Mesenchymal stem cell (in vitro differentiated cells and primary cell): ENCODE data around the gene CFAP119.

Source experiments
- DNase-seq: peaks from one replicate; pipeline ENCODE4 v3.0.0-alpha.2; 2013
- H2AFZ ChIP-seq: one replicate; pipeline ENCODE4 v1.6.1; 2013; ENCODE audit warnings: low read depth, mild to moderate bottlenecking, control low read depth, inconsistent platforms, low read length, moderate library complexity
- H2AK5ac ChIP-seq: 2 replicates; pipeline ENCODE4 v1.6.1; 2013; ENCODE audit warnings: low read length, moderate library complexity, mild to moderate bottlenecking, inconsistent platforms; ENCODE audit not compliant: severe bottlenecking
- H2BK120ac ChIP-seq: one replicate; pipeline ENCODE4 v1.6.1; 2013; ENCODE audit warnings: low read depth, mild to moderate bottlenecking, inconsistent platforms, low read length, moderate library complexity
- H2BK12ac ChIP-seq, 2 experiments: one replicate each; pipeline ENCODE4 v1.6.1; 2013; ENCODE audit warnings: inconsistent platforms in 2 of 2, low read length in 2 of 2, mild to moderate bottlenecking in 2 of 2, moderate library complexity in 2 of 2, control low read depth in 1 of 2
- H2BK15ac ChIP-seq: one replicate; pipeline ENCODE4 v1.6.1; 2013; ENCODE audit warnings: mild to moderate bottlenecking, low read depth, inconsistent platforms; ENCODE audit not compliant: poor library complexity, severe bottlenecking
- H2BK5ac ChIP-seq: 2 replicates; pipeline ENCODE4 v1.6.1; 2013; ENCODE audit warnings: low read depth, mild to moderate bottlenecking, low read length, control low read depth, inconsistent platforms; ENCODE audit not compliant: poor library complexity, severe bottlenecking
- H3K14ac ChIP-seq, 2 experiments: one replicate each; pipeline ENCODE4 v1.6.1; 2013; ENCODE audit warnings: inconsistent platforms in 2 of 2, low read length in 2 of 2, control low read depth in 1 of 2, mild to moderate bottlenecking in 1 of 2, moderate library complexity in 1 of 2
- H3K18ac ChIP-seq, 2 experiments: one replicate each; pipeline ENCODE4 v1.6.1; 2013; ENCODE audit warnings: inconsistent platforms in 2 of 2, low read length in 2 of 2, control low read depth in 1 of 2, low read depth in 1 of 2, mild to moderate bottlenecking in 1 of 2
- H3K23ac ChIP-seq, 2 experiments: one replicate each; pipeline ENCODE4 v1.6.1; 2013; ENCODE audit warnings: inconsistent platforms in 2 of 2, low read length in 2 of 2, mild to moderate bottlenecking in 2 of 2, moderate library complexity in 2 of 2, control low read depth in 1 of 2
- H3K27ac ChIP-seq: 2 replicates; pipeline ENCODE4 v1.5.1; 2013; ENCODE audit warnings: mild to moderate bottlenecking, moderate library complexity, low read length, control low read depth, inconsistent platforms; ENCODE audit not compliant: poor library complexity, severe bottlenecking
- H3K27me3 ChIP-seq, 2 experiments: 2 replicates each; pipeline versions ENCODE4 v1.6.1 to v1.7.0; 2013; ENCODE audit warnings: low read length in 2 of 2, mild to moderate bottlenecking in 2 of 2, moderate library complexity in 2 of 2, control low read depth in 1 of 2, inconsistent platforms in 1 of 2; ENCODE audit not compliant: control insufficient read depth in 1 of 2, insufficient read depth in 1 of 2
- H3K36me3 ChIP-seq, 2 experiments: 2 replicates each; pipeline versions ENCODE4 v1.6.1 to v1.7.0; 2013; ENCODE audit warnings: low read length in 2 of 2, control low read depth in 1 of 2, inconsistent platforms in 1 of 2, low read depth in 1 of 2, mild to moderate bottlenecking in 1 of 2; ENCODE audit not compliant: insufficient read depth in 2 of 2, control insufficient read depth in 1 of 2
- H3K4ac ChIP-seq, 2 experiments: one replicate each; pipeline ENCODE4 v1.6.1; 2013; ENCODE audit warnings: inconsistent platforms in 2 of 2, low read length in 2 of 2, mild to moderate bottlenecking in 2 of 2, moderate library complexity in 2 of 2, control low read depth in 1 of 2, low read depth in 1 of 2
- H3K4me1 ChIP-seq: 2 replicates; pipeline ENCODE4 v1.6.1; 2013; ENCODE audit warnings: low read depth, low read length, control low read depth; ENCODE audit not compliant: control insufficient read depth, insufficient read depth
- H3K4me2 ChIP-seq: 2 replicates; pipeline ENCODE4 v1.6.1; 2013; ENCODE audit warnings: low read length, mild to moderate bottlenecking, inconsistent platforms; ENCODE audit not compliant: poor library complexity, severe bottlenecking
- H3K4me3 ChIP-seq, 2 experiments: 2 replicates each; pipeline versions ENCODE4 v1.5.1 to v1.7.0; 2013; ENCODE audit warnings: low read length in 2 of 2, mild to moderate bottlenecking in 2 of 2, control low read depth in 1 of 2, low read depth in 1 of 2; ENCODE audit not compliant: insufficient read depth in 1 of 2
- H3K79me1 ChIP-seq: replicated peaks from 2 replicates; pipeline ENCODE4 v1.6.1; 2013; ENCODE audit warnings: mild to moderate bottlenecking, control low read depth, low read length, inconsistent platforms; ENCODE audit not compliant: poor library complexity, severe bottlenecking
- H3K9ac ChIP-seq: 2 replicates; pipeline ENCODE4 v1.7.0; 2013; ENCODE audit warnings: mild to moderate bottlenecking, low read length, moderate library complexity
- H3K9me3 ChIP-seq: 2 replicates; pipeline ENCODE4 v1.7.0; 2013; ENCODE audit warnings: mild to moderate bottlenecking, low read length; ENCODE audit not compliant: control insufficient read depth
- H4K8ac ChIP-seq: one replicate; pipeline ENCODE4 v1.6.1; 2013; ENCODE audit warnings: inconsistent platforms, mild to moderate bottlenecking, low read length, moderate library complexity
- H4K91ac ChIP-seq: one replicate; pipeline ENCODE4 v1.6.1; 2013; ENCODE audit warnings: mild to moderate bottlenecking, low read length, inconsistent platforms
- WGBS: methylation state at CpG from one replicate; pipeline ENCODE4 v1.1.7; 2013; ENCODE audit warnings: mixed read lengths; 5-methylcytosine and 5-hydroxymethylcytosine counted together

CFAP119 gene

GRCh38 chr16:30794634-30795033 lies 32.8 kb upstream of the CFAP119 start:
- H3K27me3 ChIP-seq: peaks cover 0 to 4% of the 10 kb centered on the region in 2 experiments
- no peak overlapping the region for H2BK120ac ChIP-seq
- no peak for DNase-seq
- 95% methylated on average over 3 of the region's 3 CpGs for WGBS
- no peak overlapping the region for H3K14ac ChIP-seq
- H4K8ac ChIP-seq: no peak overlapping the region
- no peaks in the 10 kb centered on the region for H3K9me3 ChIP-seq
- no peaks in the 10 kb centered on the region for H3K79me1 ChIP-seq
- no peaks in the 10 kb centered on the region for H3K4me1 ChIP-seq
- no peak overlapping the region for H3K4me2 ChIP-seq
- no peak overlapping the region for H2BK12ac ChIP-seq
- H3K36me3 ChIP-seq: no peaks in the 10 kb centered on the region
- H3K4ac ChIP-seq: no peak overlapping the region
- H3K9ac ChIP-seq: no peak overlapping the region
- no peak overlapping the region for H3K4me3 ChIP-seq
- H2BK5ac ChIP-seq: no peak overlapping the region
- H2BK15ac ChIP-seq: no peak overlapping the region
- H3K23ac ChIP-seq: no peak overlapping the region
- H3K27ac ChIP-seq: no peak overlapping the region
- no peak overlapping the region for H3K18ac ChIP-seq
- H2AFZ ChIP-seq: no peak overlapping the region
- H2AK5ac ChIP-seq: no peak overlapping the region
- H4K91ac ChIP-seq: no peak overlapping the region

GRCh38 chr16:30793508-30794069 lies 31.7 kb upstream of the CFAP119 start:
- Histone ChIP-seq H3K18ac (no peak overlapping the region), H4K8ac (no peak overlapping the region), H3K4ac (no peak overlapping the region), H3K14ac (peak overlapping the region in 1 of 2 experiments; percentile 71), H3K27me3 (peaks cover 0 to 4% of the 10 kb centered on the region in 2 experiments), H3K4me3 (no peak overlapping the region), H2BK5ac (no peak overlapping the region), H3K23ac (no peak overlapping the region), H3K9me3 (no peaks in the 10 kb centered on the region), H3K36me3 (no peaks in the 10 kb centered on the region), H3K9ac (no peak overlapping the region), H2AK5ac (no peak overlapping the region), H2BK15ac (no peak overlapping the region), H3K79me1 (no peaks in the 10 kb centered on the region), H2BK12ac (no peak overlapping the region), H3K4me2 (no peak overlapping the region), H4K91ac (no peak overlapping the region), H3K27ac (no peak overlapping the region), H3K4me1 (no peaks in the 10 kb centered on the region), H2BK120ac (no peak overlapping the region), H2AFZ (no peak overlapping the region)
- DNase-seq: no peak
- 84% methylated on average over 7 of the region's 7 CpGs for WGBS

- peak overlapping the region; percentile 62 to 71 for H3K18ac ChIP-seq
- peaks cover 9 to 27% of the 10 kb centered on the region in 2 experiments for H3K36me3 ChIP-seq
- no peak for DNase-seq
- WGBS: 67% methylated on average over 11 of the region's 11 CpGs
- H3K9ac ChIP-seq: peak overlapping the region; percentile 93
- H3K4me2 ChIP-seq: peak overlapping the region; percentile 73
- no peak overlapping the region for H3K27ac ChIP-seq
- no peak overlapping the region for H2BK5ac ChIP-seq
- peak overlapping the region; percentile 54 for H2BK120ac ChIP-seq
- H4K91ac ChIP-seq: peak overlapping the region; percentile 79
- H3K23ac ChIP-seq: no peak overlapping the region
- H2BK15ac ChIP-seq: no peak overlapping the region
- peaks cover 11% of the 10 kb centered on the region for H3K4me1 ChIP-seq
- no peak overlapping the region for H2AK5ac ChIP-seq
- H3K9me3 ChIP-seq: no peaks in the 10 kb centered on the region
- H3K27me3 ChIP-seq: no peaks in the 10 kb centered on the region
- peak overlapping the region; percentile 92 for H4K8ac ChIP-seq
- peak overlapping the region; percentile 74 for H2AFZ ChIP-seq
- peak overlapping the region; percentile 67 to 91 for H3K4me3 ChIP-seq
- H2BK12ac ChIP-seq: no peak overlapping the region
- H3K4ac ChIP-seq: peak overlapping the region; percentile 84 to 88
- H3K79me1 ChIP-seq: peaks cover 14% of the 10 kb centered on the region
- no peak overlapping the region for H3K14ac ChIP-seq
Measured at GRCh38 chr16:30787613-30788378, 25.9 kb upstream of the CFAP119 start.

DNA sequence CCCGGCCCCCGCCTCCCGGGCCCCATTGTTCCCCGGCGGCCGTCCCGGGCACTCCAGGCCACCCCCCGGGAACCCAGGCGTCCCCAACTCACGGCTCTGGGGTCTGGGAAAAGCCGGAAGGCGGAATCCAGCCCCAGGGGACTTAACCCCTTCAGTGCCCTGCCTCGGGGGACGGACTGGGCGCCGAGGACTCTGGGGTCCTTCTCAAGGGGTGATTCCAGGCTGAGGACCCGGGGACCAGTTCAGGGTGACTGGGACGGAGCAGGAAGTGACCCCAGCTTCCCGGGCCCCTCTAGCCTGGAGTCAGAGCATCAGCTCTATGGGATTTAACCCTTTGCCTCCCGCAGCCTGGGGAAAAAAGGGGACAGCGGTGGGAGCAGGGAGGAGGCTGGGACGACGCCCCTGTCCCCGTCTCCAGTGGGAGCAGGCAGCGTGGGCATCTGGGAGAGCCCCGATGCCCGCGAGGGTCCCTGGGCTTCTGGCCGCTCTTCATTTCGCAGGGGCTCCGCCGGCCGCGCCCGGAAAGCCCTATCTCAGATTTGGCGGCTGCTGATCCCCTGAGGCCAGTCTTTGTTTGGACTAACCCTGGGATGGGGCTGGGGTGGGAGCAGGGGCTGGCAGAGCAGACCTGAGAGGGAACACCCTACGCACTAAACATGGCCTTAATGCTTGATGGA lies 25.2 kb upstream of the CFAP119 start, which contains the start of gene ZNF629:
TSS of gene ZNF629 (minus strand) at position 270 of the 677 bp plus-strand sequence. CDS start 2,723 bp downstream, outside the sequence.
- no peaks in the 10 kb centered on the region for H3K9me3 ChIP-seq
- H2BK12ac ChIP-seq: no peak within 1 kb of the TSS
- no peaks in the 10 kb centered on the region for H3K27me3 ChIP-seq
- H3K79me1 ChIP-seq: peaks cover 22% of the 10 kb centered on the region
- H2BK5ac ChIP-seq: peak within 1 kb of the TSS; percentile 54
- no peak within 1 kb of the TSS for H3K23ac ChIP-seq
- H2BK120ac ChIP-seq: peak within 1 kb of the TSS; percentile 54
- peak within 1 kb of the TSS; percentile 92 for H4K8ac ChIP-seq
- peak within 1 kb of the TSS; percentile 88 to 89 for H3K4ac ChIP-seq
- DNase-seq: peak; percentile 77
- peak within 1 kb of the TSS; percentile 69 to 90 for H3K14ac ChIP-seq
- H3K36me3 ChIP-seq: peaks cover 16 to 34% of the 10 kb centered on the region in 2 experiments
- no peak within 1 kb of the TSS for H2AK5ac ChIP-seq
- peak within 1 kb of the TSS; percentile 93 for H3K9ac ChIP-seq
- peaks cover 11% of the 10 kb centered on the region for H3K4me1 ChIP-seq
- H3K18ac ChIP-seq: peak within 1 kb of the TSS; percentile 62 to 86
- H3K4me3 ChIP-seq: peak within 1 kb of the TSS; percentile 67 to 91
- peak within 1 kb of the TSS; percentile 81 for H3K4me2 ChIP-seq
- H2BK15ac ChIP-seq: peak within 1 kb of the TSS; percentile 82
- 1% methylated on average over 37 of the region's 37 CpGs for WGBS
- H4K91ac ChIP-seq: peak within 1 kb of the TSS; percentile 79
- peak within 1 kb of the TSS; percentile 74 for H2AFZ ChIP-seq
- peak within 1 kb of the TSS; percentile 46 for H3K27ac ChIP-seq
